Breast epithelium (tissue), 4 donors: ENCODE measurements around the gene ASS1. TPM values are rescaled to one million over a fixed set of nuclear protein-coding genes. Genes with fewer than 3 reads are reported as not detected.
A peak's percentile ranks its signal among the peaks of the same experiment; 100 is the strongest.

Source experiments
- DNase-seq, 2 donors: peaks; one replicate each; pipeline ENCODE4 v3.0.0-alpha.2; 2019; ENCODE audit warnings: low spot score in 2 of 2
- H3K27ac ChIP-seq, 2 donors: fragments of 200-600 bp; sonication (generic) in 1 of 2; one replicate each; pipeline ENCODE4 v1.5.1; 2016 to 2019; ENCODE audit warnings: mild to moderate bottlenecking in 1 of 2
- H3K27me3 ChIP-seq, 2 donors: fragments of 200-600 bp; sonication (generic) in 1 of 2; one replicate each; pipeline versions ENCODE4 v1.5.1 to v1.6.0; 2017 to 2019; ENCODE audit warnings: control low read depth in 1 of 2, mild to moderate bottlenecking in 1 of 2
- H3K36me3 ChIP-seq: fragments of 200-600 bp; one replicate; pipeline ENCODE4 v1.5.1; 2019
- H3K4me1 ChIP-seq, 2 donors: fragments of 200-600 bp; sonication (generic); one replicate each; pipeline ENCODE4 v1.5.1; 2016 to 2019; ENCODE audit warnings: control low read depth in 1 of 2
- H3K4me3 ChIP-seq, 3 donors: fragments of 200-600 bp; sonication (generic); 1 replicate in 2 of 3; 2 replicates in 1 of 3; pipeline ENCODE4 v1.5.1; 2016 to 2019; ENCODE audit warnings: mild to moderate bottlenecking in 3 of 3, moderate library complexity in 2 of 3
- H3K9me3 ChIP-seq, 2 donors: fragments of 200-600 bp; sonication (generic) in 1 of 2; one replicate each; pipeline ENCODE4 v1.5.1; 2016 to 2019; ENCODE audit warnings: control low read depth in 1 of 2
- POLR2A ChIP-seq: fragments of 450-650 bp; IDR thresholded peaks from one replicate; pipeline ENCODE4 v1.6.1; 2016; ENCODE audit warnings: antibody characterized with exemption, mild to moderate bottlenecking, moderate library complexity
- POLR2AphosphoS5 ChIP-seq, 3 donors: sonication (generic); formaldehyde crosslinking; IDR thresholded peaks; one replicate each; pipeline ENCODE4 v1.6.1; 2017; ENCODE audit warnings: antibody characterized with exemption in 3 of 3
- intact Hi-C: fragments of 100-400 bp; cut with DNase I; formaldehyde crosslinking; loops from one replicate; pipeline ENCODE4 v1.15.1; 2023; ENCODE audit warnings: low total_unique reads
- total RNA-seq, 3 donors: library from RNA; depleted of rRNA; stranded (reverse); fragments of >200 nt; gene quantifications; one replicate each; pipeline ENCODE4 v1.1.0, GENCODE V29; 2016
- TF ChIP-seq, protein P1 (sequence below), 3 donors: fragments of 450-650 bp; IDR thresholded peaks; one replicate each; pipeline ENCODE4 v1.5.1; 2016 to 2017; ENCODE audit warnings: antibody characterized with exemption in 3 of 3, mild to moderate bottlenecking in 3 of 3, moderate library complexity in 3 of 3

The ASS1 gene
- total RNA-seq, 3 donors from 2014 or later, result 167 to 514 (median 190) TPM

DNA sequence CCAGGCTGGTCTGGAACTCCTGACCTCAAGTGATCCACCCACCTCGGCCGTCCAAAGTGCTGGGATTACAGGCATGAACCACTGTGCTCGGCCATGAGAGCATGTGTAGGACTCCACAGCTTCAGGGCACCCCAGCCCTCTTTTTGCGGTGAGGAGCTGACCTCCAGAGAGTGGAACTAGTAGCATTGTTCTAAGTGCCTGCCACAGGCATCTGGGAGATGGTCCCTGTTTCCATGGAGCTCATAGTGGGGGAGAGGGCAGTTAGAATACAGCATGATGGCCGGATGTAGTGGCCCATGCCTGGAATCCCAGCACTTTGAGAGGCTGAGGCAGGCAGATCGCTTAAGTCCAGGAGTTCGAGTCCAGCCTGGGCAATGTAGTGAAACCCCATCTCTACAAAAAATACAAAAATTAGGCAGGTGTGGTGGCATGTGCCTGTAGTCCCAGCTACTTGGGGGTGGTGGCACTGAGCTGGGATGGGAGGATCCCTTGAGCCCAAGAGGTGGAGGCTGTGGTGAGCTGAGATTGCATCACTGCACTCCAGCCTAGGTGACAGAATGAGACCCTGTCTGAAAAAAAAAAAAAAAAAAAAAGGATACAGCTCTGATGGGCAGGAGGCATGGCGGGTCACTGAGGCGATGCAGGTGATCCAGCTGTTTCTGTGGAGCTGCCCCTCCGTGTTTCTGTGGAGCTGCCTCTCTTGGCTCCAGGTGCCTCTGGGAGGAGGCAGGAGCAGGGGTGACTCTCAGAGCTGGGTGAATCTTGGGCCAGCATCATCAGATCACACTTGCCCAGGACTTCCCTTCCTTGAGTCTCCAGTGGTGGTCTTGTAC, 4.2 kb downstream of the ASS1 start:
- intact Hi-C loops, result no loop called here

GRCh38 chr9:130450344-130451003, 5.7 kb downstream of the ASS1 start:
- H3K4me1 ChIP-seq, result peaks cover 23 to 42% of the 10 kb centered on the region in 2 donors
- intact Hi-C loops, result no loop called here
- no peaks in the 10 kb centered on the region for H3K36me3 ChIP-seq
- H3K4me3 ChIP-seq, result no peak overlapping the region
- H3K27ac ChIP-seq, result no peak overlapping the region
- no peaks in the 10 kb centered on the region for H3K27me3 ChIP-seq
- no peaks in the 10 kb centered on the region for H3K9me3 ChIP-seq
- no peak for DNase-seq
- TF ChIP-seq POLR2AphosphoS5 (IDR thresholded peaks at IDR 0.05), result no peak
- TF ChIP-seq, protein P1, sequence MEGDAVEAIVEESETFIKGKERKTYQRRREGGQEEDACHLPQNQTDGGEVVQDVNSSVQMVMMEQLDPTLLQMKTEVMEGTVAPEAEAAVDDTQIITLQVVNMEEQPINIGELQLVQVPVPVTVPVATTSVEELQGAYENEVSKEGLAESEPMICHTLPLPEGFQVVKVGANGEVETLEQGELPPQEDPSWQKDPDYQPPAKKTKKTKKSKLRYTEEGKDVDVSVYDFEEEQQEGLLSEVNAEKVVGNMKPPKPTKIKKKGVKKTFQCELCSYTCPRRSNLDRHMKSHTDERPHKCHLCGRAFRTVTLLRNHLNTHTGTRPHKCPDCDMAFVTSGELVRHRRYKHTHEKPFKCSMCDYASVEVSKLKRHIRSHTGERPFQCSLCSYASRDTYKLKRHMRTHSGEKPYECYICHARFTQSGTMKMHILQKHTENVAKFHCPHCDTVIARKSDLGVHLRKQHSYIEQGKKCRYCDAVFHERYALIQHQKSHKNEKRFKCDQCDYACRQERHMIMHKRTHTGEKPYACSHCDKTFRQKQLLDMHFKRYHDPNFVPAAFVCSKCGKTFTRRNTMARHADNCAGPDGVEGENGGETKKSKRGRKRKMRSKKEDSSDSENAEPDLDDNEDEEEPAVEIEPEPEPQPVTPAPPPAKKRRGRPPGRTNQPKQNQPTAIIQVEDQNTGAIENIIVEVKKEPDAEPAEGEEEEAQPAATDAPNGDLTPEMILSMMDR (IDR thresholded peaks at IDR 0.05), result no peak
- TF ChIP-seq POLR2A, result no peak

More for the DNA sequence above, 4.2 kb downstream of the ASS1 start:
- no peak for TF ChIP-seq POLR2A
- TF ChIP-seq, protein P1 (IDR thresholded peaks at IDR 0.05), result no peak
- TF ChIP-seq POLR2AphosphoS5 (IDR thresholded peaks at IDR 0.05), result no peak
- no peaks in the 10 kb centered on the region for H3K36me3 ChIP-seq
- H3K27ac ChIP-seq, result no peak overlapping the region
- DNase-seq, result no peak
- peaks cover 24 to 44% of the 10 kb centered on the region in 2 donors for H3K4me1 ChIP-seq
- H3K9me3 ChIP-seq, result no peaks in the 10 kb centered on the region
- H3K4me3 ChIP-seq, result no peak overlapping the region
- no peaks in the 10 kb centered on the region for H3K27me3 ChIP-seq

- no peaks in the 10 kb centered on the region for H3K27me3 ChIP-seq
- no peaks in the 10 kb centered on the region for H3K36me3 ChIP-seq
- H3K4me3 ChIP-seq, result no peak overlapping the region
- TF ChIP-seq POLR2AphosphoS5 (IDR thresholded peaks at IDR 0.05), result no peak
- TF ChIP-seq, protein P1 (IDR thresholded peaks at IDR 0.05), result no peak
- TF ChIP-seq POLR2A, result no peak
- no peaks in the 10 kb centered on the region for H3K9me3 ChIP-seq
- peak overlapping the region in 1 of 2 donors; percentile 57 for H3K27ac ChIP-seq
- H3K4me1 ChIP-seq, result peaks cover 18 to 37% of the 10 kb centered on the region in 2 donors
- intact Hi-C loops, result no loop called here
- no peak for DNase-seq
Measured at GRCh38 chr9:130451004-130451390, 6.2 kb downstream of the ASS1 start.

- TF ChIP-seq POLR2A, result no peak
- TF ChIP-seq POLR2AphosphoS5 (IDR thresholded peaks at IDR 0.05), result peak in 2 of 3 donors; percentile 22 to 47
- TF ChIP-seq, protein P1 (IDR thresholded peaks at IDR 0.05), result peak in 2 of 3 donors; percentile 24 to 39
Measured at GRCh38 chr9:130451509-130452388, 7.0 kb downstream of the ASS1 start.

More at GRCh38 chr9:130451509-130452388, 7.0 kb downstream of the ASS1 start:
- intact Hi-C loops, result no loop called here
- peak overlapping the region in 1 of 3 donors; percentile 34 for H3K4me3 ChIP-seq
- no peaks in the 10 kb centered on the region for H3K27me3 ChIP-seq
- H3K9me3 ChIP-seq, result no peaks in the 10 kb centered on the region
- peak; percentile 84 to 90 for DNase-seq
- peaks cover 18 to 36% of the 10 kb centered on the region in 2 donors for H3K4me1 ChIP-seq
- H3K36me3 ChIP-seq, result no peaks in the 10 kb centered on the region
- H3K27ac ChIP-seq, result peak overlapping the region; percentile 57 to 74
